Daoy (cell line): ENCODE measurements around the gene TCF7. TPM values are rescaled to one million over a fixed set of nuclear protein-coding genes. Genes with fewer than 3 reads are reported as not detected.

Source experiments
- DNase-seq: peaks from one replicate; pipeline ENCODE4 v3.0.0-alpha.2; 2015; ENCODE audit warnings: low read depth
- total RNA-seq: library from RNA; depleted of rRNA; stranded (reverse); fragments of >200 nt; shearing (Covaris generic); gene quantifications from 2 replicates; pipeline ENCODE4 v1.2.3, GENCODE V29; 2014; rRNA removed

The TCF7 gene
- total RNA-seq, 1 experiment from 2014 or later: 4.1 TPM

GRCh38 chr5:134177369-134178095 is 63.1 kb downstream of the TCF7 start:
- DNase-seq: peak; percentile 13

GRCh38 chr5:134178096-134178419 is 63.6 kb downstream of the TCF7 start:
- no peak for DNase-seq

GRCh38 chr5:134183481-134183880 is 69.0 kb downstream of the TCF7 start:
- no peak for DNase-seq

GRCh38 chr5:134184155-134185135 is 70.0 kb downstream of the TCF7 start:
- peak; percentile 71 for DNase-seq

- no peak for DNase-seq
Observed at GRCh38 chr5:134188092-134188491, 73.6 kb downstream of the TCF7 start.

- no peak for DNase-seq
Observed at GRCh38 chr5:134189031-134189430, 74.5 kb downstream of the TCF7 start.

- no peak for DNase-seq
Observed at GRCh38 chr5:134195666-134196065, 81.2 kb downstream of the TCF7 start.

Other genes starting within 250 kb of the TCF7 start
- gene C5orf15, start 146.1 kb upstream of the TCF7 start, total RNA-seq: 62.3 and 66.9 TPM in 2 replicates
- gene VDAC1, start 109.7 kb upstream of the TCF7 start, total RNA-seq: 474 and 499 TPM in 2 replicates
- gene SKP1, start 62.3 kb downstream of the TCF7 start, total RNA-seq: 343 and 386 TPM in 2 replicates
- gene PPP2CA, start 111.4 kb downstream of the TCF7 start, total RNA-seq: 416 and 424 TPM in 2 replicates